IMR-90 (cell line): Measurements from ENCODE around the gene GSE1. TPM values are rescaled to one million over a fixed set of nuclear protein-coding genes. Genes with fewer than 3 reads are reported as not detected.

Experiments
- ATAC-seq: fragments of 200-7000 bp; cut with Tn5 transposase; 2 replicates; pipeline ENCODE4 v1.9.1; 2020; ENCODE audit warnings: low read depth, mild to moderate bottlenecking, moderate library complexity
- BruUV-seq: library from RNA; stranded (reverse); fragments of 400-500 nt; replicated peaks from 2 replicates; lab custom pipeline; 2021; lab: Mats Ljungman, UMichigan
- CTCF ChIA-PET: fragments of 300-600 bp; formaldehyde crosslinking; extraction: SDS; loops from one replicate; lab custom pipeline; 2021; ENCODE audit warnings: antibody characterized with exemption; lab: Yijun Ruan, JAX
- POLR2A ChIA-PET: fragments of 300-600 bp; sonication (Branson Sonifier 250); formaldehyde crosslinking; loops from one replicate; lab custom pipeline; 2022; ENCODE audit warnings: antibody characterized with exemption; ENCODE audit not compliant: unreplicated experiment; lab: Charles Lee
- DNase-seq: peaks from one replicate; pipeline ENCODE4 v3.0.0; 2013
- H2AFZ ChIP-seq: replicated peaks from 2 replicates; pipeline ENCODE3; 2013; ENCODE audit warnings: low read length, mild to moderate bottlenecking; ENCODE audit not compliant: poor library complexity
- H2AK5ac ChIP-seq: 2 replicates; pipeline ENCODE4 v1.6.1; 2013; ENCODE audit warnings: low read depth, low read length, inconsistent platforms
- H2AK9ac ChIP-seq: replicated peaks from 2 replicates; pipeline ENCODE3; 2013; ENCODE audit warnings: mild to moderate bottlenecking, low read depth, low read length, moderate library complexity; ENCODE audit not compliant: poor library complexity
- H2BK120ac ChIP-seq: 2 replicates; pipeline ENCODE4 v1.6.1; 2013; ENCODE audit warnings: low read depth, low read length, inconsistent platforms
- H2BK15ac ChIP-seq: 3 replicates; pipeline ENCODE4 v1.6.1; 2013; ENCODE audit warnings: low read depth, low read length, inconsistent platforms
- H2BK20ac ChIP-seq: 2 replicates; pipeline ENCODE4 v1.6.1; 2013; ENCODE audit warnings: low read depth, mild to moderate bottlenecking, inconsistent platforms, low read length, moderate library complexity
- H2BK5ac ChIP-seq: 2 replicates; pipeline ENCODE4 v1.6.1; 2013; ENCODE audit warnings: mild to moderate bottlenecking, low read depth, low read length, inconsistent platforms; ENCODE audit not compliant: poor library complexity, severe bottlenecking
- H3K14ac ChIP-seq: replicated peaks from 2 replicates; pipeline ENCODE4 v1.6.1; 2013; ENCODE audit warnings: low read depth, low read length, inconsistent platforms
- H3K18ac ChIP-seq: 2 replicates; pipeline ENCODE4 v1.6.1; 2013; ENCODE audit warnings: low read depth, low read length, control low read depth
- H3K23ac ChIP-seq: 2 replicates; pipeline ENCODE4 v1.6.1; 2013; ENCODE audit warnings: low read depth, low read length, inconsistent platforms
- H3K27ac ChIP-seq: 2 replicates; pipeline ENCODE4 v1.5.1; 2013; ENCODE audit warnings: mild to moderate bottlenecking, control low read depth, low read length; ENCODE audit not compliant: insufficient read depth
- H3K27me3 ChIP-seq: 2 replicates; pipeline ENCODE4 v1.6.1; 2013; ENCODE audit warnings: low read length; ENCODE audit not compliant: control insufficient read depth, insufficient read depth
- H3K36me3 ChIP-seq: 2 replicates; pipeline ENCODE4 v1.6.1; 2013; ENCODE audit warnings: low read length, mixed read lengths; ENCODE audit not compliant: control insufficient read depth, insufficient read depth
- H3K4ac ChIP-seq: 2 replicates; pipeline ENCODE4 v1.6.1; 2013; ENCODE audit warnings: low read depth, low read length, inconsistent platforms
- H3K4me1 ChIP-seq: 2 replicates; pipeline ENCODE4 v1.6.1; 2013; ENCODE audit warnings: low read length, mixed read lengths; ENCODE audit not compliant: control insufficient read depth, insufficient read depth
- H3K4me2 ChIP-seq: 2 replicates; pipeline ENCODE4 v1.6.1; 2013; ENCODE audit warnings: low read depth, mild to moderate bottlenecking, control low read depth, low read length, moderate library complexity
- H3K4me3 ChIP-seq: 2 replicates; pipeline ENCODE4 v1.5.1; 2013; ENCODE audit warnings: low read depth, mild to moderate bottlenecking, control low read depth, low read length, moderate library complexity; ENCODE audit not compliant: insufficient read depth
- H3K56ac ChIP-seq: 2 replicates; pipeline ENCODE4 v1.6.1; 2013; ENCODE audit warnings: low read length, inconsistent platforms; ENCODE audit not compliant: insufficient read depth; ENCODE audit errors: extremely low read depth
- H3K79me1 ChIP-seq, 2 experiments: 2 replicates each; pipeline ENCODE4 v1.6.1; 2013; ENCODE audit warnings: low read length in 2 of 2, inconsistent platforms in 1 of 2, low read depth in 1 of 2
- H3K9ac ChIP-seq: 2 replicates; pipeline ENCODE4 v1.6.1; 2013; ENCODE audit warnings: low read depth, low read length, control low read depth
- H3K9me1 ChIP-seq: 2 replicates; pipeline ENCODE4 v1.6.1; 2013; ENCODE audit warnings: low read length, inconsistent platforms; ENCODE audit not compliant: insufficient read depth
- H3K9me3 ChIP-seq: 2 replicates; pipeline ENCODE4 v1.6.1; 2013; ENCODE audit warnings: low read length; ENCODE audit not compliant: control insufficient read depth, insufficient read depth
- H4K20me1 ChIP-seq: 2 replicates; pipeline ENCODE4 v1.6.1; 2013; ENCODE audit warnings: low read length, inconsistent platforms; ENCODE audit not compliant: insufficient read depth
- H4K5ac ChIP-seq: 2 replicates; pipeline ENCODE4 v1.6.1; 2013; ENCODE audit warnings: mild to moderate bottlenecking, low read depth, low read length, control low read depth
- H4K8ac ChIP-seq, 2 experiments: 2 replicates each; pipeline ENCODE4 v1.6.1; 2013; ENCODE audit warnings: low read depth in 2 of 2, low read length in 2 of 2, control low read depth in 1 of 2, inconsistent platforms in 1 of 2
- H4K91ac ChIP-seq: 2 replicates; pipeline ENCODE4 v1.6.1; 2013; ENCODE audit warnings: low read depth, low read length, inconsistent platforms; ENCODE audit not compliant: insufficient read depth
- BHLHE40 ChIP-seq: fragments of 150-350 bp; IDR thresholded peaks from 2 replicates; pipeline ENCODE4 v1.6.1; 2016; ENCODE audit warnings: mild to moderate bottlenecking, low read depth, low read length
- CEBPB ChIP-seq: IDR thresholded peaks from 2 replicates; pipeline ENCODE4 v1.6.1; 2012; ENCODE audit warnings: low read depth, low read length, improper control_type of control experiment
- CHD1 ChIP-seq: IDR thresholded peaks from 2 replicates; pipeline ENCODE4 v1.6.1; 2012; ENCODE audit warnings: low read depth, low read length, improper control_type of control experiment
- FOS ChIP-seq: fragments of 150-350 bp; IDR thresholded peaks from 2 replicates; pipeline ENCODE4 v1.6.1; 2016; ENCODE audit warnings: low read depth, low read length
- MAFK ChIP-seq: IDR thresholded peaks from 2 replicates; pipeline ENCODE4 v1.6.1; 2012; ENCODE audit warnings: low read depth, low read length, improper control_type of control experiment
- MAZ ChIP-seq: IDR thresholded peaks from 2 replicates; pipeline ENCODE4 v1.6.1; 2012; ENCODE audit warnings: low read depth, mild to moderate bottlenecking, low read length, improper control_type of control experiment, moderate library complexity, borderline replicate concordance
- MXI1 ChIP-seq: IDR thresholded peaks from 2 replicates; pipeline ENCODE4 v1.6.1; 2012; ENCODE audit warnings: low read depth, mild to moderate bottlenecking, low read length, moderate library complexity, borderline replicate concordance
- NFE2L2 ChIP-seq: fragments of 150-350 bp; IDR thresholded peaks from 2 replicates; pipeline ENCODE4 v1.6.1; 2016; ENCODE audit warnings: low read depth, mild to moderate bottlenecking, low read length
- POLR2A ChIP-seq: IDR thresholded peaks from 2 replicates; pipeline ENCODE4 v1.6.1; 2012; ENCODE audit warnings: mild to moderate bottlenecking, low read depth, low read length
- RAD21 ChIP-seq: IDR thresholded peaks from 2 replicates; pipeline ENCODE4 v1.6.1; 2012; ENCODE audit warnings: low read length, improper control_type of control experiment
- RCOR1 ChIP-seq: IDR thresholded peaks from 2 replicates; pipeline ENCODE4 v1.6.1; 2012; ENCODE audit warnings: mild to moderate bottlenecking, low read length, improper control_type of control experiment; ENCODE audit not compliant: insufficient replicate concordance
- RFX5 ChIP-seq: IDR thresholded peaks from 2 replicates; pipeline ENCODE4 v1.8.0; 2012; ENCODE audit warnings: low read depth, mild to moderate bottlenecking, low read length, moderate library complexity
- SMC3 ChIP-seq: fragments of 150-350 bp; IDR thresholded peaks from 2 replicates; pipeline ENCODE4 v1.6.1; 2016; ENCODE audit warnings: low read depth, mild to moderate bottlenecking, antibody characterized with exemption, low read length, moderate library complexity
- USF2 ChIP-seq: fragments of 150-350 bp; IDR thresholded peaks from 2 replicates; pipeline ENCODE4 v1.6.1; 2017; ENCODE audit warnings: mild to moderate bottlenecking, antibody characterized with exemption, low read length, low read depth
- WGBS, 2 experiments: methylation state at CpG; one replicate each; pipeline versions ENCODE4 v1.1.5 to v1.1.7; 2013; ENCODE audit warnings: missing lambda C conversion rate in 2 of 2; ENCODE audit not compliant: insufficient read length in 1 of 2; ENCODE audit errors: extremely low coverage in 2 of 2; 5-methylcytosine and 5-hydroxymethylcytosine counted together
- dilution Hi-C: fragments of 300-500 bp; cut with HindIII; formaldehyde crosslinking; loops from one replicate; pipeline ENCODE4 v1.14.3; 2018; ENCODE audit warnings: low sequenced_read_pairs; ENCODE audit not compliant: unreplicated experiment
- in situ Hi-C: fragments of 300-500 bp; cut with MboI; formaldehyde crosslinking; loops from 3 replicates; pipeline ENCODE4 v1.14.3; 2019; ENCODE audit warnings: low sequenced_read_pairs, inconsistent platforms, mixed read lengths
- intact Hi-C: fragments of 100-400 bp; cut with micrococcal nuclease; formaldehyde crosslinking; loops from 2 replicates; pipeline ENCODE4 v1.10.0; 2022
- polyA plus RNA-seq, 3 experiments: library from polyadenylated mRNA; depleted of rRNA; stranded (reverse); fragments of >200 nt; gene quantifications; 2 replicates each; pipeline ENCODE4 v1.2.3, GENCODE V29; 2012; ENCODE audit warnings: low replicate concordance in 1 of 3
- total RNA-seq: library from RNA; depleted of rRNA; stranded (reverse); fragments of >200 nt; gene quantifications from 2 replicates; pipeline ENCODE4 v1.2.3, GENCODE V29; 2012
- TF ChIP-seq, protein P1 (sequence below): conservative IDR thresholded peaks from 2 replicates; pipeline ENCODE4 v1.5.1; 2012; ENCODE audit warnings: mild to moderate bottlenecking, low read depth, low read length, improper control_type of control experiment
- TF ChIP-seq, protein P2 (sequence below): fragments of 150-350 bp; IDR thresholded peaks from 2 replicates; pipeline ENCODE4 v1.6.1; 2016; ENCODE audit warnings: low read depth, mild to moderate bottlenecking, low read length, moderate library complexity, borderline replicate concordance

The GSE1 gene
- total and polyA plus RNA-seq, 2 of the 4 experiments (the other 2 are of a cell fraction) = 14.9 to 25.5 TPM

DNA sequence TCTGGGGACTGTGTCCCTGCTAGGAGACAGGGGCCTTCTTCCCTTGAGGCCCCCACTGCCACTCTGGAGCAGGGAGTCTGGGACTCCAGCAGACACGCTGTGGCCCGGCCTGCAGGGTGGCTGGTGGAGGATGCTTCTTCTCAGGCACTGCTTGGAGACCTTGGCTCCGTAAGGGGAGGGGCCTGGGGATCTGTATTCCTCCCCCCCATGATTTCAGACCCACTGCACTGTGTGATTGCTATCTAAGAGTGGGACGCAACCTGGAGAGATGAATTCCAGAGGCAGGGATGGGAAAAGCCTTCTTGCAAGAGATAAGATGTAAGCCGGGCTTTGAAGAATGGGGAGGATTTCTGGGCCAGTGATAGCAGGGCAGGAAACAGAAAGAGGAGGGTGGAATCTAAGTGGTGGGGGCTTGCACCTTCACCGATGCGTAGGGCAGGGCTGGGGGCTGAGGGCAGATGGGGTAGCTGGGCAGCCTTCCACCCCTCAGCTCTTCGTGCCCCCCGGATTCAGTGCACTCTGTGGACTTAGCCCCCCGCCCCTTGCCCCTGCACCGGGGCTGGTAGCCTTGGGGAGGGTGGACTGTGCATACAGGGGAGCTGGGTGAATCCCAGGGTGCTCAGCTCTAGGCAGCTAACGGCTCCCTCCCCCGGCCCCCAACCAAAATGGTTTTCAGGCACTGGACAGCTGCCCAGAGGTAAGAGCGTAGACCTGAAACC lies 5.2 kb upstream of the GSE1 start:
- intact Hi-C loops (no loop called here), in situ Hi-C loops (no loop called here), dilution Hi-C loops (no loop called here)
- Histone ChIP-seq H3K14ac (no peak overlapping the region), H3K4ac (no peak overlapping the region), H3K9me3 (no peaks in the 10 kb centered on the region), H4K5ac (no peak overlapping the region), H3K56ac (no peak overlapping the region), H3K4me1 (peaks cover 13% of the 10 kb centered on the region), H3K27ac (no peak overlapping the region), H3K18ac (no peak overlapping the region), H4K91ac (no peak overlapping the region; the same call in 1 of the 2 replicates), H3K9ac (no peak overlapping the region), H2AFZ (no peak overlapping the region), H2AK9ac (peak overlapping the region; percentile 4), H3K23ac (no peak overlapping the region), H3K9me1 (peaks cover 3% of the 10 kb centered on the region; the same call in 1 of the 2 replicates), H2AK5ac (no peak overlapping the region), H3K79me1 (peaks cover 16 to 57% of the 10 kb centered on the region in 2 experiments; a peak in 3 of 4 replicates), H3K4me3 (no peak overlapping the region), H2BK120ac (no peak overlapping the region), H4K8ac (no peak overlapping the region), H4K20me1 (peaks cover 74% of the 10 kb centered on the region), H2BK5ac (no peak overlapping the region), H3K4me2 (no peak overlapping the region), H2BK15ac (no peak overlapping the region), H2BK20ac (no peak overlapping the region), H3K36me3 (no peaks in the 10 kb centered on the region), H3K27me3 (no peaks in the 10 kb centered on the region)
- POLR2A ChIA-PET = no interaction called here
- 79% methylated on average over 2 of the region's 14 CpGs; no CpG with 5 or more reads in 1 of the 2 experiments for WGBS, 2 experiments
- TF ChIP-seq USF2 (no peak), RCOR1 (no peak), RFX5 (no peak), RAD21 (no peak), MAZ (no peak), POLR2A (no peak), BHLHE40 (no peak), NFE2L2 (no peak), SMC3 (no peak), MXI1 (no peak), MAFK (no peak), CHD1 (no peak), CEBPB (no peak), FOS (no peak)
- TF ChIP-seq, protein P1, sequence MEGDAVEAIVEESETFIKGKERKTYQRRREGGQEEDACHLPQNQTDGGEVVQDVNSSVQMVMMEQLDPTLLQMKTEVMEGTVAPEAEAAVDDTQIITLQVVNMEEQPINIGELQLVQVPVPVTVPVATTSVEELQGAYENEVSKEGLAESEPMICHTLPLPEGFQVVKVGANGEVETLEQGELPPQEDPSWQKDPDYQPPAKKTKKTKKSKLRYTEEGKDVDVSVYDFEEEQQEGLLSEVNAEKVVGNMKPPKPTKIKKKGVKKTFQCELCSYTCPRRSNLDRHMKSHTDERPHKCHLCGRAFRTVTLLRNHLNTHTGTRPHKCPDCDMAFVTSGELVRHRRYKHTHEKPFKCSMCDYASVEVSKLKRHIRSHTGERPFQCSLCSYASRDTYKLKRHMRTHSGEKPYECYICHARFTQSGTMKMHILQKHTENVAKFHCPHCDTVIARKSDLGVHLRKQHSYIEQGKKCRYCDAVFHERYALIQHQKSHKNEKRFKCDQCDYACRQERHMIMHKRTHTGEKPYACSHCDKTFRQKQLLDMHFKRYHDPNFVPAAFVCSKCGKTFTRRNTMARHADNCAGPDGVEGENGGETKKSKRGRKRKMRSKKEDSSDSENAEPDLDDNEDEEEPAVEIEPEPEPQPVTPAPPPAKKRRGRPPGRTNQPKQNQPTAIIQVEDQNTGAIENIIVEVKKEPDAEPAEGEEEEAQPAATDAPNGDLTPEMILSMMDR = no peak
- TF ChIP-seq, protein P2, sequence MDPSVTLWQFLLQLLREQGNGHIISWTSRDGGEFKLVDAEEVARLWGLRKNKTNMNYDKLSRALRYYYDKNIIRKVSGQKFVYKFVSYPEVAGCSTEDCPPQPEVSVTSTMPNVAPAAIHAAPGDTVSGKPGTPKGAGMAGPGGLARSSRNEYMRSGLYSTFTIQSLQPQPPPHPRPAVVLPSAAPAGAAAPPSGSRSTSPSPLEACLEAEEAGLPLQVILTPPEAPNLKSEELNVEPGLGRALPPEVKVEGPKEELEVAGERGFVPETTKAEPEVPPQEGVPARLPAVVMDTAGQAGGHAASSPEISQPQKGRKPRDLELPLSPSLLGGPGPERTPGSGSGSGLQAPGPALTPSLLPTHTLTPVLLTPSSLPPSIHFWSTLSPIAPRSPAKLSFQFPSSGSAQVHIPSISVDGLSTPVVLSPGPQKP = no peak
- DNase-seq (no peak), ATAC-seq (no peak)
- CTCF ChIA-PET = no interaction called here
- BruUV-seq = no TSS peak
